Psoas muscle (tissue), 8 donors: ENCODE results near the gene STAC3. TPM values are rescaled to one million over a fixed set of nuclear protein-coding genes. Genes with fewer than 3 reads are reported as not detected.

Experiments
- ATAC-seq, 4 donors: fragments of 200-7000 bp; cut with Tn5 transposase; one replicate each; pipeline ENCODE4 v1.9.1; 2020; ENCODE audit warnings: moderate library complexity in 3 of 4, mild to moderate bottlenecking in 2 of 4
- DNase-seq, 2 donors: peaks; one replicate each; pipeline ENCODE4 v3.0.0-alpha.2; 2020
- H3K27ac ChIP-seq: fragments of 200-600 bp; one replicate; pipeline ENCODE4 v1.8.0; 2022
- H3K27me3 ChIP-seq, 3 donors: fragments of 200-600 bp in 1 of 3; one replicate each; pipeline versions ENCODE4 v1.6.1 to v1.8.0; 2013 to 2022; ENCODE audit warnings: low read length in 2 of 3, mild to moderate bottlenecking in 2 of 3, moderate library complexity in 1 of 3; ENCODE audit not compliant: insufficient read depth in 3 of 3
- H3K36me3 ChIP-seq, 2 donors: fragments of 200-600 bp in 1 of 2; one replicate each; pipeline versions ENCODE4 v1.6.1 to v1.8.0; 2013 to 2022; ENCODE audit warnings: low read depth in 1 of 2, mild to moderate bottlenecking in 1 of 2, moderate library complexity in 1 of 2; ENCODE audit not compliant: insufficient read depth in 1 of 2
- H3K4me1 ChIP-seq: fragments of 200-600 bp; one replicate; pipeline ENCODE4 v1.8.0; 2022
- H3K4me3 ChIP-seq: fragments of 200-600 bp; one replicate; pipeline ENCODE4 v1.8.0; 2022; ENCODE audit warnings: mild to moderate bottlenecking
- H3K9me3 ChIP-seq: fragments of 200-600 bp; one replicate; pipeline ENCODE4 v1.8.0; 2022
- CTCF ChIP-seq: fragments of 200-600 bp; IDR thresholded peaks from one replicate; pipeline ENCODE4 v1.8.0; 2022; ENCODE audit warnings: antibody characterized with exemption
- WGBS, 3 donors: extraction: QIAGEN DNeasy Blood & Tissue Kit; methylation state at CpG; one replicate each; pipeline versions ENCODE4 v1.1.6 to v1.1.7; 2013; 5-methylcytosine and 5-hydroxymethylcytosine counted together
- intact Hi-C, 2 donors: fragments of 100-400 bp; cut with DNase I; formaldehyde crosslinking; loops; one replicate each; pipeline versions ENCODE4 v1.11.0 to v1.14.2; 2022
- polyA plus RNA-seq, 3 donors: library from polyadenylated mRNA; stranded (reverse); fragments of 200-250 nt; gene quantifications; one replicate each; pipeline ENCODE4 v1.2.3, GENCODE V29; 2013
- total RNA-seq, 4 donors: library from RNA; stranded (reverse); fragmentation: NEBNext Ultra II Directional in 2 of 4; extraction: Animal tissue kit (Norgen Biotek cat#: 25700) in 2 of 4; gene quantifications; one replicate each; pipeline versions ENCODE4 v1.2.1 to v1.2.4, GENCODE V29; 2021 to 2023
- donor health status: healthy with polysubstance abuse.
- donor health status: DM: no; HTN: no; CAD: no; lungs with moderate emphysema.
- donor health status: Bipolar disorder and iron deficiency.
- donor health status: healthy.
- donor health status: DM: yes; HTN: yes; CAD: no.
- donor health status: DM: no; HTN: no; CAD: no.
- donor health status: DM: no; HTN: no; CAD: no.
- donor health status: DM: yes; HTN: yes; CAD: no.

STAC3 gene
- total and polyA plus RNA-seq, 7 donors = 98.2 to 1,676 (median 868) TPM

GRCh38 chr12:57200497-57200896 lies 50.5 kb downstream of the STAC3 start:
- Histone ChIP-seq H3K4me3 (no peak overlapping the region), H3K27ac (no peak overlapping the region), H3K9me3 (no peaks in the 10 kb centered on the region), H3K36me3 (peaks cover 0 to 71% of the 10 kb centered on the region in 2 donors), H3K27me3 (no peaks in the 10 kb centered on the region), H3K4me1 (no peaks in the 10 kb centered on the region)
- 86 to 94% (median 91%) methylated on average over 13 to 15 of the region's 15 CpGs for WGBS, 3 donors
- ATAC-seq (no peak), DNase-seq (no peak)
- intact Hi-C loops = no loop called here
- no peak for TF ChIP-seq CTCF

- no peak overlapping the region for H3K27ac ChIP-seq
- no peak overlapping the region for H3K4me3 ChIP-seq
- ATAC-seq (no peak), DNase-seq (no peak)
- TF ChIP-seq CTCF = no peak
- H3K27me3 ChIP-seq = no peaks in the 10 kb centered on the region
- intact Hi-C loops = no loop called here
- H3K36me3 ChIP-seq = peaks cover 0 to 83% of the 10 kb centered on the region in 2 donors
- no peaks in the 10 kb centered on the region for H3K4me1 ChIP-seq
- H3K9me3 ChIP-seq = no peaks in the 10 kb centered on the region
- WGBS, 3 donors = 83 to 90% (median 86%) methylated on average over 15 of the region's 15 CpGs
Measured at GRCh38 chr12:57199191-57199590, 51.8 kb downstream of the STAC3 start.

GRCh38 chr12:57198329-57198728 lies 52.7 kb downstream of the STAC3 start:
- DNase-seq = no peak

GRCh38 chr12:57196956-57197355 lies 54.0 kb downstream of the STAC3 start:
- WGBS, 3 donors = 86 to 90% (median 87%) methylated on average over 22 of the region's 22 CpGs
- no peaks in the 10 kb centered on the region for H3K27me3 ChIP-seq
- H3K36me3 ChIP-seq = peaks cover 0 to 83% of the 10 kb centered on the region in 2 donors
- DNase-seq = no peak
- H3K4me3 ChIP-seq = no peak overlapping the region
- H3K4me1 ChIP-seq = no peaks in the 10 kb centered on the region
- intact Hi-C loops = no loop called here
- H3K9me3 ChIP-seq = no peaks in the 10 kb centered on the region
- TF ChIP-seq CTCF = no peak
- H3K27ac ChIP-seq = no peak overlapping the region
- no peak for ATAC-seq

More at GRCh38 chr12:57198329-57198728, 52.7 kb downstream of the STAC3 start:
- H3K36me3 ChIP-seq = peaks cover 0 to 86% of the 10 kb centered on the region in 2 donors
- no peaks in the 10 kb centered on the region for H3K4me1 ChIP-seq
- WGBS, 3 donors = 91 to 94% (median 94%) methylated on average over 17 of the region's 17 CpGs
- no peaks in the 10 kb centered on the region for H3K27me3 ChIP-seq
- no peaks in the 10 kb centered on the region for H3K9me3 ChIP-seq
- no peak overlapping the region for H3K4me3 ChIP-seq
- intact Hi-C loops = no loop called here
- no peak for TF ChIP-seq CTCF
- no peak for ATAC-seq
- no peak overlapping the region for H3K27ac ChIP-seq

GRCh38 chr12:57196439-57196838 lies 54.5 kb downstream of the STAC3 start:
- H3K9me3 ChIP-seq = no peaks in the 10 kb centered on the region
- ATAC-seq (no peak), DNase-seq (no peak)
- peaks cover 0 to 79% of the 10 kb centered on the region in 2 donors for H3K36me3 ChIP-seq
- no peaks in the 10 kb centered on the region for H3K27me3 ChIP-seq
- no peaks in the 10 kb centered on the region for H3K4me1 ChIP-seq
- TF ChIP-seq CTCF = no peak
- intact Hi-C loops = no loop called here
- 67 to 71% (median 67%) methylated on average over 4 of the region's 4 CpGs for WGBS, 3 donors
- H3K4me3 ChIP-seq = no peak overlapping the region
- H3K27ac ChIP-seq = no peak overlapping the region
